PC-9 (cell line): ENCODE results near the gene FAM3C. TPM values are rescaled to one million over a fixed set of nuclear protein-coding genes. Genes with fewer than 3 reads are reported as not detected.

ENCODE experiments used
- BruUV-seq: library from RNA; stranded (reverse); fragments of 400-500 nt; replicated peaks from 2 replicates; lab custom pipeline; 2021; lab: Mats Ljungman, UMichigan
- CTCF ChIA-PET: fragments of 300-600 bp; sonication (Branson Sonifier 250); formaldehyde crosslinking; loops from one replicate; lab custom pipeline; 2022; ENCODE audit warnings: antibody characterized with exemption; lab: Charles Lee
- POLR2A ChIA-PET: fragments of 300-600 bp; sonication (Branson Sonifier 250); formaldehyde crosslinking; loops from one replicate; lab custom pipeline; 2022; ENCODE audit warnings: antibody characterized with exemption; ENCODE audit not compliant: unreplicated experiment; lab: Charles Lee
- DNase-seq, 2 experiments: peaks; one replicate each; pipeline versions ENCODE4 v3.0.0 to v3.0.0-alpha.2; 2015 to 2022; ENCODE audit warnings: mixed read lengths in 1 of 2
- H2AFZ ChIP-seq: fragments of 200-600 bp; sonication (generic); 2 replicates; pipeline ENCODE4 v1.8.1; 2017; ENCODE audit warnings: antibody characterized with exemption
- H3F3A ChIP-seq: fragments of 200-600 bp; sonication (generic); 2 replicates; pipeline ENCODE4 v1.8.1; 2017; ENCODE audit warnings: antibody characterized with exemption, mild to moderate bottlenecking, low read depth; ENCODE audit not compliant: insufficient read depth
- H3K27ac ChIP-seq: fragments of 200-600 bp; sonication (generic); 2 replicates; pipeline ENCODE4 v1.6.1; 2016; ENCODE audit warnings: mixed run types
- H3K27me3 ChIP-seq: fragments of 200-600 bp; sonication (generic); 2 replicates; pipeline ENCODE4 v1.6.1; 2016; ENCODE audit warnings: low read depth, mixed run types; ENCODE audit not compliant: insufficient read depth
- H3K36me3 ChIP-seq: fragments of 200-600 bp; sonication (generic); 2 replicates; pipeline ENCODE4 v1.6.1; 2016; ENCODE audit warnings: low read depth, mixed run types
- H3K4me1 ChIP-seq: fragments of 200-600 bp; sonication (generic); replicated peaks from 2 replicates; pipeline ENCODE4 v1.6.1; 2016; ENCODE audit warnings: mixed run types; ENCODE audit not compliant: insufficient read depth
- H3K4me2 ChIP-seq: fragments of 200-600 bp; sonication (generic); 2 replicates; pipeline ENCODE4 v1.6.1; 2017; ENCODE audit warnings: mixed run types
- H3K4me3 ChIP-seq: fragments of 200-600 bp; sonication (generic); 2 replicates; pipeline ENCODE4 v1.6.1; 2016; ENCODE audit warnings: mixed run types
- H3K79me2 ChIP-seq: fragments of 200-600 bp; sonication (generic); 2 replicates; pipeline ENCODE4 v1.6.1; 2017; ENCODE audit warnings: low read depth, mixed run types
- H3K9me2 ChIP-seq: fragments of 200-600 bp; sonication (generic); 2 replicates; pipeline ENCODE4 v1.8.1; 2017; ENCODE audit warnings: mild to moderate bottlenecking; ENCODE audit not compliant: insufficient read depth
- H3K9me3 ChIP-seq: fragments of 200-600 bp; sonication (generic); 2 replicates; pipeline ENCODE4 v1.8.1; 2016; ENCODE audit warnings: low read depth; ENCODE audit not compliant: insufficient read depth
- H4K20me1 ChIP-seq: fragments of 200-600 bp; sonication (generic); 2 replicates; pipeline ENCODE4 v1.8.1; 2017; ENCODE audit not compliant: insufficient read depth
- EZH2 ChIP-seq: fragments of 200-600 bp; sonication (generic); IDR thresholded peaks from 2 replicates; pipeline ENCODE4 v1.8.0; 2017; ENCODE audit warnings: antibody characterized with exemption, low read depth
- intact Hi-C: fragments of 100-400 bp; cut with micrococcal nuclease; formaldehyde crosslinking; loops from one replicate; pipeline ENCODE4 v1.10.0; 2022; ENCODE audit not compliant: unreplicated experiment
- total RNA-seq: library from RNA; stranded (reverse); gene quantifications from 2 replicates; pipeline ENCODE4 v1.2.3, GENCODE V29; 2021
- TF ChIP-seq, protein P1 (sequence below): fragments of 200-600 bp; sonication (generic); conservative IDR thresholded peaks from 2 replicates; pipeline ENCODE4 v1.6.1; 2017; ENCODE audit warnings: mixed run types, antibody characterized with exemption, mild to moderate bottlenecking, moderate library complexity

The FAM3C gene
- total RNA-seq, 1 experiment from 2014 or later = 134 TPM

DNA sequence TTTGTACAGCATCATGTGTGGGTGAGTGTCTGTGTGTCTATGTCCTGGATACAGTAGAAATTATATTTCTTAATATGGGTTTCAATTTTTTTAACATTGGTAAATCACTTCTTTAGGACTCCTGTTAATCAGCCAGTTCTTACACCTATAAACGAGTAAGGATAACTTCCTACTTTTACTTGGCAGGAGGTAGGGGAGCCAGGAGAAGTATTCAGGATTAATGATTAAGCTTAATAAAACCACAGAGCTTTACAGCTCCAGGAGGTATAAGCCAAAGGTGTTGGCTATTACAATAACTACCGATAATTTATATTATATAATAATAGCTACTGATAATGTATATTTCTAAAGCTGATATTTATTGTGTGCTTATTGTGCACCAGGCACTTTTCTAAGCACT is 1.7 kb upstream of the FAM3C start:
- H3K79me2 ChIP-seq = peaks cover 30% of the 10 kb centered on the region
- H3K27me3 ChIP-seq = no peaks in the 10 kb centered on the region
- no peak overlapping the region for H3K4me3 ChIP-seq
- intact Hi-C loops = loop anchor here (2.0 kb wide), 1 partner anchor 45 kb away; no protein-coding TSS in a partner anchor
- CTCF ChIA-PET = interaction anchor here (0.6 kb wide), 1 partner anchor 216 kb away, joined by 7 read pairs; no protein-coding TSS in a partner anchor
- H3K27ac ChIP-seq = no peak overlapping the region
- no peak for TF ChIP-seq EZH2
- TF ChIP-seq, protein P1, sequence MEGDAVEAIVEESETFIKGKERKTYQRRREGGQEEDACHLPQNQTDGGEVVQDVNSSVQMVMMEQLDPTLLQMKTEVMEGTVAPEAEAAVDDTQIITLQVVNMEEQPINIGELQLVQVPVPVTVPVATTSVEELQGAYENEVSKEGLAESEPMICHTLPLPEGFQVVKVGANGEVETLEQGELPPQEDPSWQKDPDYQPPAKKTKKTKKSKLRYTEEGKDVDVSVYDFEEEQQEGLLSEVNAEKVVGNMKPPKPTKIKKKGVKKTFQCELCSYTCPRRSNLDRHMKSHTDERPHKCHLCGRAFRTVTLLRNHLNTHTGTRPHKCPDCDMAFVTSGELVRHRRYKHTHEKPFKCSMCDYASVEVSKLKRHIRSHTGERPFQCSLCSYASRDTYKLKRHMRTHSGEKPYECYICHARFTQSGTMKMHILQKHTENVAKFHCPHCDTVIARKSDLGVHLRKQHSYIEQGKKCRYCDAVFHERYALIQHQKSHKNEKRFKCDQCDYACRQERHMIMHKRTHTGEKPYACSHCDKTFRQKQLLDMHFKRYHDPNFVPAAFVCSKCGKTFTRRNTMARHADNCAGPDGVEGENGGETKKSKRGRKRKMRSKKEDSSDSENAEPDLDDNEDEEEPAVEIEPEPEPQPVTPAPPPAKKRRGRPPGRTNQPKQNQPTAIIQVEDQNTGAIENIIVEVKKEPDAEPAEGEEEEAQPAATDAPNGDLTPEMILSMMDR = no peak
- H3F3A ChIP-seq = peaks cover 4% of the 10 kb centered on the region; the same call in 1 of the 2 replicates
- BruUV-seq = no TSS peak
- no peak for DNase-seq
- peaks cover 22% of the 10 kb centered on the region for H3K4me1 ChIP-seq
- H3K4me2 ChIP-seq = no peak overlapping the region
- 0 out of 2 replicates have a peak, but pooled peaks cover under 1% of the 10 kb centered on the region for H3K9me3 ChIP-seq
- H3K36me3 ChIP-seq = peaks cover 9% of the 10 kb centered on the region
- no peaks in the 10 kb centered on the region; the same call in 1 of the 2 replicates for H4K20me1 ChIP-seq
- no peaks in the 10 kb centered on the region for H3K9me2 ChIP-seq
- H2AFZ ChIP-seq = 0 out of 2 replicates have a peak overlapping the region, but pooled peaks have one; percentile 4
- POLR2A ChIA-PET = no interaction called here

DNA sequence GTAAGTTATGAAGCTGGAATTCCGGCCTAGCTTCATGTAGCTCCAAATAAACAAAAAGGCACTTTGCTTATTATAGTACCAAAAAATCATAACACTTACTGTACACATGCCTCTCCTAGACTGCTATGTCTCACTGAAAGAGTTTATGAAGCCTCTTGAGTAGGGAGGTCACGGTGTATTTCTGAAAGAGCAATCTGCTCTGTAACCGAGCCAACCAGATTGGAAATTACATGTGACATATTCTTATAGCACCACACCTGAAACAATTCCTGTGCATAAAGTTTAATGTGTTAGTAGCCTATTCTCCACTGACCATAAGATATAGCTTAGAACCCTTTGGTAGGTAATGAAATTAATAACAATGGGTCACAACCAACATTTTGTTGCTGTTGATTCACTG is 1.3 kb upstream of the FAM3C start:
- intact Hi-C loops = loop anchor here (2.0 kb wide), 1 partner anchor 45 kb away; no protein-coding TSS in a partner anchor
- CTCF ChIA-PET = interaction anchor here (0.6 kb wide), 1 partner anchor 215 kb away, joined by 7 read pairs; no protein-coding TSS in a partner anchor
- H3K4me1 ChIP-seq = peaks cover 22% of the 10 kb centered on the region

DNA sequence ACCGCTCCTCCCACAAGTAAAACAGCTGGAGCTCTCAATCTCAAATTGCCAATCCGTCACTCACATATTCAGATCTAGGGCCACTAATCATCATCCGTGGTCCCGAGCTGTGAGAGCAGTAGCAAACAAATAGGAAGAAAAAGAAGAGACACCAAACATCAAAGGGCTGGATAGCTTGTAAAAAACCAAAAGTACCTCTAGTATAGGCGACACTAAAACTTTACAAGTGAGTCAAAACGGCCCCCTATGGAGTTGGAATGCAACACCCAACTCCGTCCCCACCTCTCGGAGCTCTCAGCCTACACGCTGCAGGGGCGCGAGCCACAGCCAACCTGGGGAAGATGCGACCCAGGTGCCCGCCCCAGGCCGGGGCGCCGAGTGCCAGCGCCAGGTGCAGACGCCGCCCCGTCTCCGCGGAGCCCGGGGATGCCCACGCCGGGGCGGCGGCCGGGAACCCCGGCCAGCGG is 581 bp downstream of the FAM3C start:
- H3K4me3 ChIP-seq = peak overlapping the region; percentile 94
- no peaks in the 10 kb centered on the region for H3K27me3 ChIP-seq
- H3K36me3 ChIP-seq = peaks cover 19% of the 10 kb centered on the region
- H2AFZ ChIP-seq = peak overlapping the region; percentile 88
- BruUV-seq = no TSS peak
- TF ChIP-seq, protein P1 = no peak
- TF ChIP-seq EZH2 = no peak
- 0 out of 2 replicates have a peak, but pooled peaks cover 4% of the 10 kb centered on the region for H3K9me3 ChIP-seq
- peaks cover 22% of the 10 kb centered on the region for H3K4me1 ChIP-seq
- no peaks in the 10 kb centered on the region; the same call in 1 of the 2 replicates for H4K20me1 ChIP-seq
- H3K9me2 ChIP-seq = no peaks in the 10 kb centered on the region
- ChIA-PET CTCF (interaction anchor here (0.7 to 1.7 kb wide), 7 partner anchors 9 to 812 kb away, joined by 3 to 10 read pairs (median 6); no protein-coding TSS in a partner anchor), POLR2A (interaction anchor here (0.5 to 1.2 kb wide), 8 partner anchors 26 to 599 kb away, joined by 3 to 17 read pairs (median 5); partner anchors contain the start of gene ING3)
- peaks cover 53% of the 10 kb centered on the region for H3K79me2 ChIP-seq
- intact Hi-C loops = no loop called here
- H3K27ac ChIP-seq = peak overlapping the region; percentile 74
- peak overlapping the region; percentile 86 for H3K4me2 ChIP-seq
- peak; percentile 63 to 69 for DNase-seq
- H3F3A ChIP-seq = peaks cover 4% of the 10 kb centered on the region; the same call in 1 of the 2 replicates

More for the DNA sequence above, 1.3 kb upstream of the FAM3C start:
- DNase-seq = no peak
- H4K20me1 ChIP-seq = no peaks in the 10 kb centered on the region; the same call in 1 of the 2 replicates
- H3K79me2 ChIP-seq = peaks cover 34% of the 10 kb centered on the region
- H3K4me2 ChIP-seq = no peak overlapping the region
- H3K27ac ChIP-seq = peak overlapping the region; percentile 65; the same call in 1 of the 2 replicates
- H3K9me2 ChIP-seq = no peaks in the 10 kb centered on the region
- H3K9me3 ChIP-seq = 0 out of 2 replicates have a peak, but pooled peaks cover 4% of the 10 kb centered on the region
- no peak overlapping the region for H3K4me3 ChIP-seq
- H3K36me3 ChIP-seq = peaks cover 13% of the 10 kb centered on the region
- H3F3A ChIP-seq = peaks cover 4% of the 10 kb centered on the region; the same call in 1 of the 2 replicates
- TF ChIP-seq, protein P1 = no peak
- POLR2A ChIA-PET = no interaction called here
- no TSS peak for BruUV-seq
- 0 out of 2 replicates have a peak overlapping the region, but pooled peaks have one; percentile 4 for H2AFZ ChIP-seq
- H3K27me3 ChIP-seq = no peaks in the 10 kb centered on the region
